GM20431 (cell line): ENCODE results near the gene ALAD.
"Not testable (repeated sequence)": the region's sequence is repeated elsewhere in the genome, so short reads cannot be mapped to it uniquely, and the experiment has no call there.

Experiments
- in situ Hi-C: fragments of 300-500 bp; cut with MseI, MboI; formaldehyde crosslinking; loops from one replicate; pipeline ENCODE4 v1.15.0; 2020; ENCODE audit warnings: low sequenced_read_pairs; ENCODE audit not compliant: unreplicated experiment

Gene ALAD

DNA sequence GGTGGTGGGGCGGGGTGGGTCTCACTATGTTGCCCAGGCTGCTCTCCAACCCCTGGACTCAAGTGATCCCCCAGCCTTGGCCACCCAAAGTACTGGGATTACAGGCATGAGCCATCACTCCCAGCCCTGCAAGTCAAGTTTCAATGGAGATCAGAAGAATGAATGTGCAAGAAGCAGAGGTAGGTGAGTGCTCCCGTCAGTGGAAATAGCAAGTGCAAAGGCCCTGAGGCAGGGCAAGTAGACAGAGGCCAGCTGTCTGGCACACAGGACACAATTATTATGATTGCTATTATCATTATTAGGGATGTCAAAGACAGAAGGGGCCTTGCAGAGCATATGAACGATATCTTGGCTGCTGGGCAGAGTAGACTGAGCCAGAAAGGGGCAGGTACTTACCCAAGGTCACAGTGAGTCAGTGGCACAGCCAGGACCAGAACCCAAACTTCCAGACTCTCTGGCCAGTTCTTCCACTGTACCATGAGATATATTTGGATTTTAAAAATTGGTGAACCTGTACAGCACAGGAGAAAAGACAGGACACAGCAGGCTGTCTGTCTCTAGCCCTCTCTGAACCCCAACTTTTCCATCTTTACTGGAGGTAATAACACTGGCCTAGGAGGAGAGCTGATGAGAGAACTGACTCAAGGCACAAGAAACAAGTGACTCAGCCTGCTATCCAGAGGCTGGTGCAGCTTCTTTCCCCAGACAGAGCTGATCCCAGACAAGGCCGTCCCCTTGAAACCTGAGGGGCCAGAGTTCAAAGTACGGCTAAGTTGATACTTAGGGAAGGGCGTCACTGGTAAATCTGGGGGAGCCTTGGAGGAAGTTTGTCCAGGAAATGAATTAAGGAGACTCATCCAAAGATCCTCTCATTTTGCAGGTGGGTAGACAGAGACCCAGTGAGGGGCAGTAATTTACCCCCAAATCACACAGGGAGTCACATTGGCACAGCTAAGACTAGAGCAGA is 25.7 kb downstream of the ALAD start:
- in situ Hi-C loops = no loop called here

DNA sequence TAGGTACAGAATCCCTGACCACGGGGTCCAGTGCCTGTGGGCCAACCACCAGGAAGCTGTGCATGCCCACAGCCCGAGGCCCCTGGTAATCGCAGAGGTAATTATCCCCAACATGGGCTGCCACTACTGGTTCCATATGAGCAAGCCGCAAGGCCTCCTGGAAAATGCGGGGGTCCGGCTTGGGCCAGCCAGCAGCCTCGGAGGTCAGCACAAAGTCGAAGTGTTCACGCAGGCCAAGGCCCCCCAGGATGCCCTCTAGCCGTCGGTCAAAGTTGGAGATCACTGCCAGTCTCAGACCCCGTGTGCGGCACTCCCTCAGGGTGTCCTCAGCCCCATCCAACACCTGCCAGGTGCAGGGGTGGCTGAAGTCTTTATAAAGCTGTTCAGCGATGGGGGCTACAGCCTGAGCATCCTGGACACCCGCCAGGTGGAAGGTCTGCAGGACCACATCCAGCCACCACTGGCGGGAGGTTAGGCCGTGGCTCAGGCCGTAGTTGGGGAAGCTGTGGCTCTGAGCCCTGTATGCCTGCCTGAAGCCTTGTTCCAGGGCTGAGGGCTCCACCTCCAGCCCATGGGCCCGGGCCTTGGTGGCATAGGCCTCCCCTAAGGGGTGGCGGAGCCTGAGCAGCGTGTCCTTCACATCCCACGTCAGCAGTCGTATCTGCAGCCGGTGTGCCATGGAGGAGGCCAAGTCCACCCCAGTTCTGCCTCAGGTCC is 27.2 kb downstream of the ALAD start:
- in situ Hi-C loops = no loop called here

DNA sequence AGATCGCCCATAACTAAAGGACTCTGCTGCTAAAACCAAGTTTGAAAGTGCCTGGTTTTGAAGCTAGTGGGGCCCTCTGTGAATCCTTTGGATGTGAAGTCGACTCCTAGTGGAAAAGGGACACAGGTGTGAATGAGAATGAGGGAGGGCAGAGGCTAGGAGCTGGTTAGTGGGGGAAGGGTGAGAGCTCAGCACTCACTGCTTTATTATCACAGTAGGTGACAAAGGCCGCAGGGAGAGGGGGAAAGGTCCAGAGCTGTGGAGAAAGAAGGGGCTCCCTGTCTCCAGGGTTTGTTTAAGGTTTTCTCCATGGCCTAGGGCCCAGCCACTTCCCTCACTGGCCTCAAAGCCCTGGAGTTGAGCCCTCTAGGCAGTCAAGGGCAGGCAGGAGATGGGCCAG is 27.8 kb downstream of the ALAD start:
- in situ Hi-C loops = no loop called here

DNA sequence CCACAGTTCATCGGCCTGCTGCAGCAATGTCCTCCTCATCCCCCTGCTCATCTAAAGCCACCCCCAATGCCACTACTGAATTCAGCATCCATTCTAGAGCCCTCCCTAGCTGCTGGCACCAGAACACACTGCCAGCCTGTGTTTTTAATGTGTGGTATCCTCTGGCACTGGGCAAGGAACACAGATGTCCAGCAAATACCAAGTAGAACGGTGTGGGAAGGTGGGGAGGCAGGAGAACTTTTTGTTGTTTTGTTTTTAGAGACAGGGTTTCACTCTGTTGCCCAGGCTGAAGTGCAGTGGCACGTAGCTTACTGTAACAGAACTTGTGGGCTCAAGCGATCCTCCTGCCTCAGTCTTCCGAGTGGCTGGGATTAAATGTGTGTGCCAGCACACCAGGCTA is 29.0 kb downstream of the ALAD start:
- in situ Hi-C loops = no loop called here

DNA sequence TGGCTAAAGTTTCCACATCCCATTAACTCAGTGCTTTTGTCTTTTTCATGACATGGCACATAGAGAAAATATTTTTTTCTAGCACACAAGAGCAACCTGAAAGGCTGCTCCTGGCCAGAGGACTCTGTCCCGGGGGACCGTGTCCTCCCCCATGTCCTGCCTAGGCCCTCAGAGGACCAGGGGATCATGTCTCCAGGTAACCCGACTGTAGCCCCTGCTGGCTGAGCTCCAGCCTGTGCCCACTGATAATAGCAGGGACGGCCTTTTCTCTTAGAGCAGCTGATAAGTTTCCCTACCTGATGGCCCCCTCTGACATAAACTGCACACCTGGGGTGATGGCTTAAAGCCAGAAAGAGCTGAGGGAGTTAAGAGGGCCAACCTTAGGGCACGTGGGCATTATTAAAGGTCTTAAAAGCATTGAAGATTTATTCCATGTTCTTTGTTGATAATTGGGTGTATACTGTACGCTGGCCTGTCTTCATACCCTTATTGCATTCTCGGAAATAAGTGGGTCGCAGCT is 30.2 kb downstream of the ALAD start:
- in situ Hi-C loops = no loop called here

DNA sequence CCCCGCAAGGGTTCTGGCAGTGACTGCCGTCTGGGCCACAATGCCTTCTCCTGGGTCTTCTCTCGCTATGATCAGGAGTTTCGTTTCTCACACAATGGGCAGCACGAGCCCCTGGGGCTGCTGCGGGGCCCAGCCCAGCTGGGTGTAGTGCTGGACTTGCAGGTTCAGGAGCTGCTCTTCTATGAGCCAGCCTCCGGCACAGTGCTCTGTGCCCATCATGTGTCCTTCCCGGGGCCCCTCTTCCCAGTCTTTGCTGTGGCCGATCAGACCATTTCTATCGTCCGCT is 31.3 kb downstream of the ALAD start:
- in situ Hi-C loops = no loop called here

DNA sequence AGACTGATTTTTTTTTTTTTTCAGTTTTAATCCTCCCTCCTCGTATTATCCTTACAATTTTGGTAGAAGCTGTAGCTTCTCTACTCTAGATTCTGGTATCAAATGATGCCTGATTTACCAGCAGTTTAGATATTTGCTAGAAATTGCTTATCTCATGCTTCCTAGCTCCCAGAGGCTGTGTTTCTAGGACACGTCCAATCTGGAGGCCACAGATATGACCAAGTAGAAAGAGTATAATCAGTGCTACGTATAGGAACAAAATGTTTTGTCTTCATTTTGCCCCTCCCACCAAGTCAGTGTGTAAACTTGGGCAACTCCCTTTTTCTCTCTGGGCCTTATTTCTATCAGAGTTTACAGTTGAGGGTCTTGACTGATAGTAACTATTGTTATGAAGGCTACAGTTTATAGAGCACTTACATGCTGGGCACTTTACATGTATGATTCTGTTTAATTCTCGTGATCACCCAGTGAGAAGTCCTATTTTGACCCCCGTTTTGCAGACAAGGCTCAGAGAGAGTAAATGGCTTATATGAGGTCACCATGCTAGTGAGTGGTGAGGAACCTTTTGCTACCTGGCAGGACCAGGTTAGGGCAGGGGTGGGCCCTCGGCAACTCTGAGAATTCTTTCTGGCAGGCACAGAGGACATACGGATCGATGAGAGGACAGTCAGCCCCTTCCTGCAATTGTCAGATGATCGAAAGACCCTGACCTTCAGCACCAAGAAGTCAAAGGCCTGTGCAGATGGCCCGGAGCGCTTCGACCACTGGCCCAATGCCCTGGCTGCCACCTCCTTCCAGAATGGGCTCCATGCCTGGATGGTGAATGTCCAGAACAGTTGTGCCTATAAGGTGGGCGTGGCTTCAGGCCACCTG is 31.9 kb downstream of the ALAD start:
- in situ Hi-C loops = no loop called here

DNA sequence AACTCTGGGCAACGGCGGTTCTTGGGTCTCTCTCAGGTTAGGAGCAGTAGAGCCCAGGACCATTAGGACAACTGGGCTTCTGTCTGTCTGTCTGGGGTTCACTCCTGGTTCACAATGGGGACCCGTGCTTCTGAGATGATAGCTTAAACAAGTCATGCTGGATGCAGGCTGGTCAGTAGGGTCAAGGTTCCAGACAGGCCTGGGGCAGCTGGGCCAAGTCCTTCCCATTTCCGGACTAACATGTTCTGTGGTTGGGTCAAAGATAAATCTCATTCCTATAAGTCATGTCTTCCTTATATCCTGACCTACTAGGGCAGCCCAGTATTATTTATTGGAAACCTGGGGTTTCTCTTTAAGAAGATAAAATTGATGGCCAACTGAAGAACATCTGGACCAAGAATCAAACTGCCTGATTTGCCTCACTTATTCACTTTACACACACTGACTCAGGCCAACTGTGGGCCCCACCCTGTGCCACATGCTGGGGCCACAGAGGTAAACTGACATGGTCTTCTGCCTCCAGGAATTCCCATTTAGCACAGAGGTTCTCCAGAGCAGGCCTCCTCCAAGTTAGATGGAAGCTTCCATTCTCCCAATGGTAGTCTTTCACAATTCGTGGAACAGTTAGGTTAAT is 32.6 kb downstream of the ALAD start:
- in situ Hi-C loops = no loop called here

DNA sequence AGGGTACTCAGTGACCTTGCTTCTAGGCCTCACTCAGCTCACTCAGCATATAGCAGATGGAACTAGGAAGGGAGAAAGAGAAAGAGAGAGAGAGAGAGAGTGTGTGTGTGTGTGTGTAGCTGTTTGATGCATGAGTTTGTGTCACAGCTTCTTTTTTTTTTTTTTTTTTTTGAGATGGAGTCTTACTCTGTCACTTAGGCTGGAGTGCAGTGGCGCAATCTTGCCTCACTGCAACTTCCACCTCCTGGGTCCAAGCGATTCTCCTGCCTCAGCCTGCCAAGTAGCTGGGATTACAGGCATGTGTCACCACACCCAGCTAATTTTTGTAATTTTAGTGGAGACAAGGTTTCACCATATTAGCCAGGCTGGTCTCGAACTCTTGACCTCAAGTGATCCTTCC is 35.4 kb downstream of the ALAD start:
- in situ Hi-C loops = not testable (repeated sequence)

DNA sequence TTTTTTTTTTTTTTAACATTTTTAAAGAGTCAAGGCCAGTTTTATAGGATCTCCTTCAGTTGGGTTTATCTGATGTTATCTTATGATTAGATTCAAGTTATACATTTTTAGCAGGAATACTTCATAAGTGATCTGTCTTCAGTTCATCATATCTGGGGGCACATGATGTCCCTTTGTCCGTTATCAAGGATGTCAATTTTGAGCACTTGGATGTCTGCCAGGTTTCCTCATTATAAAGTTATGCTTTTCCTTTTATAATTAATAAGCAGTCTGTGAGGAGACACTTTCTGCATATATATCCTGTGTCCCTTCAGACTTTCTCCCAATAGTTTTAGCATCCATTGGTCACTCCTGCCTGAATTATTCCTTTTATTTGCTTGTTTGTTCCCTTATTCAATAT is 36.1 kb downstream of the ALAD start:
- in situ Hi-C loops = no loop called here

DNA sequence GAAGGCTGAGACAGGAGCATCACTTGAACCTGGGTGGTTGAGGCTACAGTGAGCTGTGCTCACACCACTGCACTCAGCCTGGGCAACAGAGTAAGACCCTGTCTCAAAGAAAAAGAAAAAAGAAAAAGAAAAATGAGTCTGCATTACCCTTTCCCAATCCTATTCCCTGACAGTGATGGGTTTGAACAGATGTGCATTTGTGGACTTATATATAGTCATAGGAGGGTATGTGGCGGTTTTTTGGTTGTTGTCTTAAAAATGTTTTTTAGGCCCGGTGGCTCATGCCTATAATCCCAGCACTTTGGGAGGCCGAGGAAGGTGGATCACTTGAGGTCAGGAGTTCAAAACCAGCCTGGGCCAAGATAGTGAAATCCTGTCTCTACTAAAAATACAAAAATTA is 37.7 kb downstream of the ALAD start:
- in situ Hi-C loops = no loop called here

DNA sequence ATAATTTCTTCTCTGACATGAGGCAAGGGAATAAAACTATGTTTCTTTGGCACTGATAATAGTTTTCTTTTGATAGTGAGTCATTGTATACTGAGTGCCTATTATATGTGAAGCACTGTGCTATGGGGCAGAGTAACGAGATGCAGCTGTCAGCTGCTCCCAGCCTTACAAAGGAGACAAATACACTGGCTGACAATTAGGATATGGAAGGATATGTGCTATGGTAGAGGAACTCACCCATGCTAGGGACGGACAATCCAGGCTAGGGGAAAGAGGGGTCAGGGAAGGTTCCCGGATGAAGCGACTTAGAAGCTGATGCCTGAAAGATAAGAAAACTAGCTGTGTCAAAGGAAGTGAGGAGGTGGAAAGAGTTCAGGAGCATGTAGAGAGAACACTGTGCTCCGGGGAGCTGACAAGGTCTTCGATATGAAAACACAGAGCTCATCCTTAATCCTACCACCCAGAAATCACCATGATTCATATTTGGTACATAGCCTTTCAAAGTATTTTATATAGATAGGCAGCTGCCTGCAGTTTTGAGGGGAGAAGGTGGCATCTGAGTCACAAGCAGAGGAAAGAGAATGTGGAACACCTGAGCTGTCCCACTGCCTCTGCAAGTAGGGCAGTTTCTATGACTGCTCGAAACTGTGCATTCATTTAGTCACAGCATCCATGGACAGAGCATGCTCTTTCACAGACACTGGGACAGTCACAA is 39.6 kb downstream of the ALAD start:
- in situ Hi-C loops = no loop called here

DNA sequence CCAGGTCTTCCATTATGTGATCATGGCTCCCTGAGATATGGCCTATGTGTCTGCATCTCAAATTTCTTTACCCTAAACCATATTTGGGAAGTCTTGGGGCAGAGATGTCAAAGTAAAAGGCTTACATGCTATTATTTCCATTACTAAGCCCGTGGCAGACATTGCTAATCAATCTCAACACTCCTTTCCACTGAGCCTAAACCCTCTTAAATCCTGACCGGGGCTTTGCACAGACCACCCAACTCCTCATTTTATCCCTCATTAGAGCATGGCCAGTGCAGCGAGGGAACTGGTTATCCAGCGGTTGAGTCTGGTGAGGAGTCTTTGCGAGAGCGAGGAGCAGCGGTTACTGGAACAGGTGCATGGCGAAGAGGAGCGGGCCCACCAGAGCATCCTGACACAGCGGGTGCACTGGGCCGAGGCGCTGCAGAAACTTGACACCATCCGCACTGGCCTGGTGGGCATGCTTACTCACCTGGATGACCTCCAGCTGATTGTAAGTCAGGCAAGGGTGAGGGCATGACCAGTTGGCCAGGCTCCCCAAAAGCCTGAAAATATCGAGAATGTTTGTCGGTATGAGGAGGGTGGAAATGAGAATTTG is 40.7 kb downstream of the ALAD start:
- in situ Hi-C loops = no loop called here

DNA sequence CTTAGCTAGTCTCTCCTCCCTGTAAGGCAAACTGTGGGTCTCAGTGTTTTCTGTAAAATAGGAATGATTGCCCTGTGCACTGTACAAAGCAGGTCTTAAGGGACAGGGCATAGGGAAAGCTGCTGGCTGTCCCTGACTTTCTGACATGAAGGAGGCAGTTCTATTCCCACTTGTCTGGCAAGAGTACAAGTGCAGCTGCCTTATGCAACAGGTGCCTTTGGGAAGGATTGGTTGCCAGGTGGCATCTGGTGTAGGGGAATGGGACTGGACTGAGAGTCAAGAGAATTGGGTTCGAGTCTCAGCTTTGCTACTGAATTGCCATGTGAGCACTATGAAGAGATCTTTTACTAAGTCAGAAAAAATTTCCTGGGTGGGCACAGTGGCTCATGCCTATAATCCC is 41.7 kb downstream of the ALAD start:
- in situ Hi-C loops = no loop called here

DNA sequence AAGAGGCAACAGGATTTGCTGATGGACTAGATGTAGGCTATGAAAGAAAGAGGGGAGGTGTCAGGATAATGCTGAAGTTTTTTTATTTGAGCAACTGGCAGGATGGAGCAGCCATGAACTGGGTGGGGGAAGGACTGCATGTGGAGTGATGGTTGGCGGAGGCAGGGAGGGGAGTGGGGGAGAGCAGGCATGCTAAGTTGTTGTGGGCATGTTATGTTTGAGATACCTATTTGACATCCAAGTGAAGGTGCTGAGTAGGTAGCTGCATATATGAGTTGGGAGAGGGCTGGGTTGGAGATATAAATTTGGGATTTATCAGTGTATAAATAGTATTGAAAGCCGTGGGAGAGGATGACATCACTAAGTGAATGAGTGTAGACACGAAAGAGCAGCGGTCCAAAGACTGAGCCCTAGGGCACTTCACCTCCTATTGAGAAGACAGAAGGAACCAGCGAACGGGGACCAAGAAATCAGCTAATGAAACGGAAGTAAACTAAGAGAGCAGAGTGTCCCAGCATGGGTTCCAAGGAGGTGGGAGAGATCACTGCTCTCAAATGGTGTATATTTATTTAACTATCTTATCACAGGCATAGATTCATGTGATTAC is 44.3 kb downstream of the ALAD start:
- in situ Hi-C loops = no loop called here

DNA sequence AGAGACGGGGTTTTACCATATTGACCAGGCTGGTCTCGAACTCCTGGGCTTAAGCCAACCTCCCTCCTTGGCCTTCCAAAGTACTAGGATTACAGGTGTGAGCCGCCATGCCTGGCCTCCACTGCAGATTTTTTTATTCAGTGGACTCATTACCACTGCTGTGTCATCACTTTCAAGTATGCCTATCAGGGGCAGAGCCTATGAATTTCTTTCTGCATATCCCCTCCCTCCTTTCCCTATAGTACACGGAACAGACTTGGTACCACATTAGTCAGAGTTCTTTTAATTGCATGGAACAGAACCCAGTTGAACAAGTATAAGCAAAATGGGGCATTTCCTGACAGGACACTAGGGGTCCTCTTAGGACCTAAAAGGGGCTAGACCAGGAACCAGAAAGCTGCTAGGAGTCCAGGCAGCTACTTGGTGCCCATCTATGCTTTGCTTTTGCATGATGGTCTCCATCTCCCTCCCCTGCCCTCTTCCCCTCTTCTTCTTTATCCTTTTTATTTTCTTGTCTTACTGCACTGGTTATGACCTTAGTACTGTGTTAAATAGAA is 46.0 kb downstream of the ALAD start:
- in situ Hi-C loops = no loop called here

DNA sequence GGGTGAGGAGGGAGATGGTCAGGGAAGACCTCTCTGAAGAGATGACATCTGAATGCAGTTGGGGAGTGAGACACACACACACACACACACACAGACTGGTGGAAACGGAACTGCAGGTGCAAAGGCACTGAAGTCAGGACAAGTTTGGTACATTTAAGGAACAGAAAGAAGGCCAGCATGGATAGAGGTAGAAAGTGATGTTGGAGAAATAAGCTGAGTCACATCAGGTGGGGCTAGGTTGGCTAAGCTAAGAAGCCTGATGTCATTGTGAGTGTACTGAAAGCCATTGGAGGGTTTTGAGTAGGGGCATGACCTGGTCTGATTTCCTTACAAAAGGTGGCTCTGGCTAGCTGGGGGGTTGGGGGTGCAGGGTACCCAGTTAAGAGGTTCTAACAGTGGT is 48.7 kb downstream of the ALAD start:
- in situ Hi-C loops = no loop called here

DNA sequence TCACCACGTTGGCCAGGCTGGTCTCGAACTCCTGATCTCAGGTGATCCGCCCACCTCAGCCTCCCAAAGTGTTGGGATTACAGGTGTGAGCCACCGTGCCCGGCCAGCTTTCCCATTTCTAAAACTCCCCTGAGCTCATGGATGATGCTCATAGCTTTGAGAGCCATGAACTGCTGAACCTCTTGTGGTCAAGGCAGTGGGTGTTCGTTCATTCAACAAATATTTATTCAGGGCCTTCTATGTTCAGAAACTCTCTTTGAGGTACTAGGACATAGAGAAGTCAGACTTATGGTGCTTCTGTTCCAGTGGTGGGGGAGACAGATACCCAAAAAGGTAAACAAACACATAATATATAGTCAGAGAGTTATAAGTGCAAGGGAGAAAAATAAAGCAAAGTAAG is 49.1 kb downstream of the ALAD start:
- in situ Hi-C loops = no loop called here
